OCI-LY1 (cell line): ENCODE results near the gene NRDE2.

Experiments used
- EZH2 ChIP-seq: fragments of 200-600 bp; sonication (generic), shearing (Covaris generic); IDR thresholded peaks from 2 replicates; pipeline ENCODE4 v1.8.0; 2017; ENCODE audit warnings: borderline replicate concordance, mixed run types, mild to moderate bottlenecking, antibody characterized with exemption, low read length, moderate library complexity, mixed read lengths
- TF ChIP-seq, protein P1 (sequence below): fragments of 200-600 bp; sonication (generic), shearing (Covaris generic); IDR thresholded peaks from 2 replicates; pipeline ENCODE4 v1.5.1; 2017; ENCODE audit warnings: mild to moderate bottlenecking, antibody characterized with exemption, low read length, moderate library complexity, mixed read lengths

DNA sequence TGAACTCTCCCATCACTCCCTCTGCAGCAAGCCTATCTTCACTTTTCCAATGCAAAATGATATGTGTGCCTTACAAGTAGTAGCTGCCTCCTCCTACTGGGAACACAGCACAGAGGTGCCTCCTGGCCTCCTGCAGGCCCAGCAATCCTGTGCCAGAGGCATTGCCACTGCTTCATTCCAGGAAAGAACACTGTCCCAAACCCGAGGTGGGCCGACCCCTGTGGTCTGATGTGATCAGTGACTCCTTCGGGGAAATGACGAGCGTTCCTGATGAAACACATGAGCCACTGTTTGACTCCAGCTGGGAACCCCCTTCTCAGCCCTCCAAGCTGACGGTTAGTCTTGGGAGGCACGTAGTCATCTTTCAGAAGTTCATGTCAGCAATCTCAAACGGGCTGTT is 55.9 kb downstream of the NRDE2 start:
- TF ChIP-seq, protein P1, sequence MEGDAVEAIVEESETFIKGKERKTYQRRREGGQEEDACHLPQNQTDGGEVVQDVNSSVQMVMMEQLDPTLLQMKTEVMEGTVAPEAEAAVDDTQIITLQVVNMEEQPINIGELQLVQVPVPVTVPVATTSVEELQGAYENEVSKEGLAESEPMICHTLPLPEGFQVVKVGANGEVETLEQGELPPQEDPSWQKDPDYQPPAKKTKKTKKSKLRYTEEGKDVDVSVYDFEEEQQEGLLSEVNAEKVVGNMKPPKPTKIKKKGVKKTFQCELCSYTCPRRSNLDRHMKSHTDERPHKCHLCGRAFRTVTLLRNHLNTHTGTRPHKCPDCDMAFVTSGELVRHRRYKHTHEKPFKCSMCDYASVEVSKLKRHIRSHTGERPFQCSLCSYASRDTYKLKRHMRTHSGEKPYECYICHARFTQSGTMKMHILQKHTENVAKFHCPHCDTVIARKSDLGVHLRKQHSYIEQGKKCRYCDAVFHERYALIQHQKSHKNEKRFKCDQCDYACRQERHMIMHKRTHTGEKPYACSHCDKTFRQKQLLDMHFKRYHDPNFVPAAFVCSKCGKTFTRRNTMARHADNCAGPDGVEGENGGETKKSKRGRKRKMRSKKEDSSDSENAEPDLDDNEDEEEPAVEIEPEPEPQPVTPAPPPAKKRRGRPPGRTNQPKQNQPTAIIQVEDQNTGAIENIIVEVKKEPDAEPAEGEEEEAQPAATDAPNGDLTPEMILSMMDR = no peak
- TF ChIP-seq EZH2 = no peak
